NK-92 (cell line): Measurements from ENCODE around the gene MLXIPL.
"Not testable (repeated sequence)": the region's sequence is repeated elsewhere in the genome, so short reads cannot be mapped to it uniquely, and the experiment has no call there.

Experiments used
- DNase-seq: peaks from one replicate; lab custom pipeline; 2025; ENCODE audit not compliant: unreplicated experiment; lab: John Stamatoyannopoulos, UW

MLXIPL gene

GRCh38 chr7:73582664-73583202 lies 41.6 kb downstream of the MLXIPL start:
- no peak for DNase-seq

- DNase-seq: not testable (repeated sequence)
Observed at GRCh38 chr7:73581006-73581405, 43.3 kb downstream of the MLXIPL start.

GRCh38 chr7:73578342-73579128 lies 45.8 kb downstream of the MLXIPL start, which contains the start of gene TBL2:
Gene TBL2, minus strand, starts transcription at chr7:73578579. Its CDS starts 30 bp downstream, at chr7:73578549.
- peak; percentile 99 for DNase-seq

DNA sequence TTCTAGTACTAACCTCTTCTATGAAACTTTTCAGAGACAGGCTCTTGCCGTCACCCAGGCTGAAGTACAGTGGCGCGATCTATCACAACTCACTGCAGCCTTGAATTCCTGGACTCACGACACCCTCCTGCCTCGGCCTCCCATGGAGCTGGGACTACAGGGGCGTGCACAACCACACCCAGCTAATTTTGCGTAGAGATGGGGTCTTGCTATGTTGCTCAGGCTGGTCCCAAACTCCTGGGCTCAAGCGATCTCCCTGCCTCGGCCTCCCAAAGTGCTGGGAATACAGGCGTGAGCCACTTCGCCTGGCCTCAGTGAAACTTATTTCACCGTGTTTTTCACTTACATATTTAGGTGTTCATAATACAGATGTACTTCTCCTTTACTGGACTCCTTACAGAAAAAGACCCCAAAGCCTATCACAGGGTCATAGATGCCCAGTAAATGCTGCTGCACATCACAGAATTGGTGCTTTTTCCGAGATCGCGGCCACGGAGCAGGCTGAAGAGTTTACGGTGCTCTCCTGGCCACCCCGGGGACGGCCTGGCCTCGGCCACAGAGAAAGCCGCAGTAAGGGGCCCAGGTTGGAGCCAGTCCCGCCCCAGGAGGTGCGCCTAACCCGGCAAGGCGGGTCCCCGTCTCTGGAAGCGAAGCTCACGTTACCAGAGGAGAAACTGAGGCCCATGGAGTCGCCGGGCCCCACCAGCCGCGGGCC lies 46.5 kb downstream of the MLXIPL start:
- DNase-seq: no peak

DNA sequence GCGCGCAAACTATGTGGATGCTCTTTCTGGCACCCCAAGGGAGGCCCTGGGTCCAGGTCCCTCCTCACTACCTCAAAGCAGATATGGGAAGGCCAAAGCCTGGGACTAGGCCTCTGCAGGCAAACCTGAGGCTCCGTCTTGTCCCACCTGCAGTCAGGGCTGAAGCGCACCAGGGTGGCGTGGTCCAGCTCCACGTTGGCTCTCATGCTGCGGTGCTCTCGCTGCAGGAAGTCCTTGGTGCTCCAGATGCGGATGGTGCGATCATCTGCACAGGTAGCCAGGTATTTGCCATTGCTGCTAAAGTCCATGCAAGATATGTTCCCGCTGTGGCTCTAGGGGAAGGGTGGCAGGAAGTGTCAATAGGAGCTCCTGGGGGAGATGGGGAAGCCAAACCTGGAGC lies 50.5 kb downstream of the MLXIPL start:
- DNase-seq: no peak

DNA sequence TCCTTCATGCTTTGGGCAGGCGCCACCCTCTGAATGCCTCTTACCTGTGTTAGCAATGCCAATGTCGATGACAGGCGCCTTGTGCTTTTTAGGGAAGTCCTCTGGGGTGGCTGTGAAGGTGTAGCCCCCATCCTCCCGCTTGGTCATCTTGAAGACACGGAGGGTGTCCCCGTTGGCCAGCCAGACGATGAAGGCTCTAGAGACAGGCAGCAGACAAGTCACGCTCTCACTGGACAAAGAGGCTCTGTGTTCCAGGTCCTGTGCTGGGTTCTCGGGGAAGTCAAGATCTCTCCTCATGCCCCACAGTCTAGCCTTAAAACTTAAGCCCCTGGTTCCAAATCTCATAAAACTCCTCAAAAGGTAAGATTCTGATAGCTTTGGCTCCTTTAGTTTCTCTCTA lies 51.0 kb downstream of the MLXIPL start:
- no peak for DNase-seq

- DNase-seq: no peak
Observed at GRCh38 chr7:73572767-73573186, 51.5 kb downstream of the MLXIPL start.

DNA sequence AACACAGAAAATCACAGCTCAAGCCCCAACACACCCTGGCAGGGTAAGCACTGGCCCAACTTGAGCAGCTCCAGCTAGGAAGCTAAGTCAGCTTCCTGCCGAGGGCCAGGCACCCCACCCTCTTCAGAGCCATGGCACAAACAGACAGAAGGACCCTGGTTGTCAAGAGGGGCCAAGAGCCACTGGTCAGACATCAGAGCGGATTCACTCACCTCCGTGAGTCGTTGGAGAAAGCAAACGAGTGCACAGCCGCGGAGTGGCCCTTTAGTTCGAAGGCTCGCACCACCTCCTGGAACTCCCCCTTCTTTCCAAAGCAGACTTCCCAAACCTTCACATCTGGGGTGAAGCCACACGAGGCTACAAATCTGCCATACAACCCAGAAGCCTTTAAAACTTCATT lies 53.3 kb downstream of the MLXIPL start:
- no peak for DNase-seq

- no peak for DNase-seq
Observed at GRCh38 chr7:73570521-73570920, 53.8 kb downstream of the MLXIPL start.

DNA sequence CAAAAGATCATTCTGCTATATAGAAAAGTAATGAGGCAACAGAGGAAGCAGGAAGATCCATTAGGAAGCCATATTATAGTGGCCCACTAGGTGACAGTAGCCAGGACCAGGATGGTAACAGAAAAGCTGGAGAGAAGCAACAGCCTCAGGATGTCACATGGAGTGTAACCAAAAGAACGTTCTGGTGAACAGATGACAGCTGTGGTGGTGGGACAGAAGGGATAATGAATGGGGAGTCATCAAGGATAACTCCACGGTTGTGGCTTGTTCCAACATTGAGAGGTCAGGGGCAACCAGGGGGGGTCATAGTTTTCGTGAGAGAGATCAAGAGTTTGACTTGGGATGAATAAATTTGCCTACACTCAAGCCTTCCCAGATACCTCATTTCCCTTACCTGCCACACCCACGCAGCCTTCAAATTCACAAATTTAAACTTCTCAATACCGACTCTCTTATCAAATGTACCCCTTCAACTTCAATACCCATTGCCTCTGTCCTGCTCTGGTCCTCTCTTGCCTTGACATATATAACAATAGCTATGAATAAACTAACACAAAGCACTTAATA lies 55.2 kb downstream of the MLXIPL start:
- no peak for DNase-seq

- no peak for DNase-seq
Observed at GRCh38 chr7:73567846-73568685, 56.3 kb downstream of the MLXIPL start.

DNA sequence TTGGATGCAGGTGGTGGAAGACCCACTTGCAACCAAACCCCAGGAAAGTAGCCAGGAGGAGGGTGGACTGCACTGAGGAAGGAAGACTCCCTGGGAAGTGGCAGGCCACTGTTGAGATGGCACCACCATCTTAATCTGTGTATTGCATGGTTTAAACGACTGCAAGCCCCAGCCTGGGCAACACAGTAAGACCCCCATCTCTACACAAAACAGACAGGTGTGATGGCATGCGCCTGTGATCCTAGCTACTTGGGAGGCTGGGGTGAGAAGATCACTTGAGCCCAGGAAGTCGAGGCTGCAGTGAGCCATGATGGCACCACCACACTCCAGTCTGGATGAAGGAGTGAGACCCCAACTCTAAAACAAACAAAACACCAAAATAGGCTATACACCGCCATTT lies 57.2 kb downstream of the MLXIPL start:
- no peak for DNase-seq

DNA sequence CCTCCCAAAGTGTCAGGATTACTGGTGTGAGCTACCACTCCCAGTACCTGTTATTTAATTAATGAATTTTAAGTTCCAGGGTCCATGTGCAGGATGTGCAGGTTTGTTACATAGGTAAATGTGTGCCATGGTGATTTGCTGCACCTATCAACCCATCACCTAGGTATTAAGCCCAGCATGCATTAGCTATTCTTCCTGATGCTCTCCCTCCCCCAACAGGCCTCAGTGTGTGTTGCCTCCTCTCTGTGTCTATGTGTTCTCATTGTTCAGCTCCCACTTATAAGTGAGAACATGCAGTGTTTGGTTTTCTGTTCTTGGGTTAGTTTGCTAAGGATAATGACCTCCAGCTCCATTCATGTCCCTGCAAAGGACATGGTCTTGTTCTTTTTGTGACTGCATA lies 57.9 kb downstream of the MLXIPL start:
- DNase-seq: not testable (repeated sequence)

DNA sequence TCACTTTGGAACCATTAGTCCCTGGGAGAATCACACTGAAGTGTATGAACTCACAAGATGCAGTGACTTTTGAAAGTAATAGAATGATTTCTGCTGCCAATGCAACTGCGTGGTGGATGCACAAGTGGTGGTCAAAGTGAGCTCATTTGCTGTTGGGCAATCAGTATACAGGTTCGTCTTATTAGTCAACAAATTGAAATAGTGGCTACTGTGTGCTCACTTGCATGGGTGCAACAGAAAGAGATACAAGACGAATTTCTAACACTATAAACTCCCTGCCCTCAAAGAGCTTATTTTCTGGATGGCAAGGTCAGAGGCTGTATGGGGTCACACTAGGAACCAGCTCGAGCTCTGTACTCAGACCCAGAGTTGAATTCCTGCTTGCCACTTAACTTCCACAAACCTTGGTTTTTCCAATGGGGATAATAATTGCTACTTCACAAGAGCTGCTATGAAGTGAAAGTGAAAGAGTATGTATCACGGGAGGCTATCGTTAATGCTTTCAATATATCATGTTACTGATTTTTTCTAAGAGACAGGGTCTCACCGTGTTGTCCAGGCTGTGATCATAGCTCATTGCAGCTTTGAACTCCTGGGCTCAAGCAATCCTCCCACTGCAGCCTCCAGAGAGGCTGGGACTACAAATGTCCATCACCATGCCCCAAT lies 58.5 kb downstream of the MLXIPL start:
- no peak for DNase-seq

- no peak for DNase-seq
Observed at GRCh38 chr7:73560109-73560835, 64.0 kb downstream of the MLXIPL start.

GRCh38 chr7:73557397-73558257 lies 66.7 kb downstream of the MLXIPL start, which contains the start of gene BCL7B:
Gene BCL7B, minus strand, starts transcription at chr7:73557690. Its CDS starts 112 bp downstream, at chr7:73557578.
- DNase-seq: no peak

DNA sequence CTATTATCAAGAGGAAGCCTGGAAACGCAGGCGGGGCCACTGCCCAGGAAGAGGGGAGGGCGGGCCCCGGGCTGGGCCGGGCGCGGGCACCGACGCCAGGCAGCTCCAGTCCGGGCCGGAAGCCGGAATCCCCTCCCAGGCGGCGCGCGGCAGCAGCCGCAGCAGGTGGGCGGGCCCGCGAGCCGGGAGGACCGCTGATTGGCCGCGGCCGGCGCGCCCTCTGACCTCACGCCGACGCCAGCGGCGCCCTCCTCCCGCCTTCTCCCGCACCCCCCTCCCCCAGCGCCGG lies 67.3 kb downstream of the MLXIPL start:
- peak; percentile 42 for DNase-seq

DNA sequence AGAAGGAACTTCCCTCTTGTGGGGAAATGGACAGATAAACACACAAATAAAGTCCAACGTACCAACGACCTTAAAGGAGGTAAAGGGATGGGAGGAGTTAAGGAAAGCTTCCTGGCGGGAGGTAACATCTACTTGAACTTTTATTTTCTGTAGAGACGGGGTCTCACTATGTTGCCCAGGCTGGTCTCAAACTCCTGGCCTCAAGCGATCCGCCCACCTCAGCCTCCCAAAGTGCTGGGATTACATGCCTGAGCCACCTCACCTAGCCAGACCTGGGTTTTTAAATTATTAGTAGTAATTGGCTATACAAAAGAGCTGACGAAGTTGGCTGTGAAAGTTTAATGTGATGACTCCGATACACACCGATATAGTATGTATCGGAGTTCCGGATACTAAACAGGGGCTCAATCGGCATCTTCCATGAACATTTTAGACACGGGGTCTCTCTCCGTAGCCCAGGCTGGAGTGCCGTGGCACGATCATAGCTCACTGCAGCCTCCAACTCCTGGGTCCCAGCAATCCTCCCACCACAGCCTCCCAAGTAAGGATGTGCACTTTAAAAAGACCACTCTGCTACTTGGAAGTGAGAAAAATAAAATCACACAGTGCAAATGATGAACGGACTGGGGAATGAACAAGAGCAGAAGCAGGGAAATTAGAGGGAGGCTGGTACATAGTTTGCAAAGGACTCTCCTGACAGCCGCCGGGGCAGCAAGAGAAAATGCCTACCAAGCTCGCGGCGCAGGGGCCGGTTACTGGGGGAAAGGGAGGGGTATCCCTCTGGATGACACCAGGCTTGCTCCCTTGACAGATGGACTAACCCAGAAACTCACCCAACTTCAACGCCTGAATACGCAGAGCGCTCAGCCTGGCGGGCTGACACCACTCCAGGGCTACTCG lies 67.9 kb downstream of the MLXIPL start:
- no peak for DNase-seq
